RWPE2 (cell line): Measurements from ENCODE around the gene CACNA1D.

ENCODE experiments used
- ATAC-seq: fragments of 200-7000 bp; cut with Tn5 transposase; 3 replicates; pipeline ENCODE4 v1.9.1; 2021; ENCODE audit warnings: low read depth
- DNase-seq: peaks from one replicate; pipeline ENCODE4 v3.0.0-alpha.2; 2020; ENCODE audit warnings: low spot score
- H3K27ac ChIP-seq: fragments of 450-650 bp; 2 replicates; pipeline ENCODE4 v1.5.1; 2017; ENCODE audit warnings: mild to moderate bottlenecking; ENCODE audit not compliant: poor library complexity, severe bottlenecking
- H3K27me3 ChIP-seq: fragments of 250-450 bp; sonication (Bioruptor Pico); 2 replicates; pipeline ENCODE4 v1.5.1; 2021; ENCODE audit warnings: mild to moderate bottlenecking, moderate library complexity; ENCODE audit not compliant: insufficient read depth, poor library complexity, severe bottlenecking
- H3K36me3 ChIP-seq: fragments of 250-450 bp; sonication (Bioruptor Pico); 2 replicates; pipeline ENCODE4 v1.5.1; 2020; ENCODE audit warnings: low read depth, mild to moderate bottlenecking, moderate library complexity
- H3K4me1 ChIP-seq: fragments of 250-450 bp; sonication (Bioruptor Pico); 2 replicates; pipeline ENCODE4 v1.5.1; 2021; ENCODE audit warnings: mild to moderate bottlenecking, moderate library complexity; ENCODE audit not compliant: insufficient read depth, poor library complexity, severe bottlenecking
- H3K4me3 ChIP-seq: fragments of 250-450 bp; sonication (Bioruptor Pico); 2 replicates; pipeline ENCODE4 v1.5.1; 2021; ENCODE audit warnings: mild to moderate bottlenecking, moderate library complexity; ENCODE audit not compliant: severe bottlenecking
- H3K9me3 ChIP-seq: fragments of 250-450 bp; sonication (Bioruptor Pico); 2 replicates; pipeline ENCODE4 v1.5.1; 2021; ENCODE audit warnings: mild to moderate bottlenecking, moderate library complexity; ENCODE audit not compliant: severe bottlenecking
- CTCF ChIP-seq: fragments of 450-650 bp; IDR thresholded peaks from one replicate; pipeline ENCODE4 v1.5.1; 2017; ENCODE audit warnings: mild to moderate bottlenecking, moderate library complexity; ENCODE audit not compliant: poor library complexity, severe bottlenecking

CACNA1D gene

GRCh38 chr3:53815651-53816050 lies 321.2 kb downstream of the CACNA1D start:
- no peaks in the 10 kb centered on the region for H3K9me3 ChIP-seq
- no peak overlapping the region for H3K4me3 ChIP-seq
- DNase-seq (no peak), ATAC-seq (no peak)
- H3K4me1 ChIP-seq, result no peaks in the 10 kb centered on the region
- H3K36me3 ChIP-seq, result no peaks in the 10 kb centered on the region; the same call in 1 of the 2 replicates
- TF ChIP-seq CTCF, result no peak
- H3K27ac ChIP-seq, result no peak overlapping the region
- H3K27me3 ChIP-seq, result no peaks in the 10 kb centered on the region

GRCh38 chr3:53816425-53816824 lies 322.0 kb downstream of the CACNA1D start:
- TF ChIP-seq CTCF, result no peak
- Histone ChIP-seq H3K27me3 (no peaks in the 10 kb centered on the region), H3K27ac (no peak overlapping the region), H3K36me3 (no peaks in the 10 kb centered on the region; the same call in 1 of the 2 replicates), H3K9me3 (no peaks in the 10 kb centered on the region), H3K4me3 (no peak overlapping the region), H3K4me1 (no peaks in the 10 kb centered on the region)
- ATAC-seq, result no peak
- DNase-seq, result no peak

GRCh38 chr3:53817211-53817610 lies 322.8 kb downstream of the CACNA1D start:
- Histone ChIP-seq H3K9me3 (no peaks in the 10 kb centered on the region), H3K27ac (no peak overlapping the region), H3K4me3 (no peak overlapping the region), H3K4me1 (no peaks in the 10 kb centered on the region), H3K36me3 (no peaks in the 10 kb centered on the region; the same call in 1 of the 2 replicates), H3K27me3 (no peaks in the 10 kb centered on the region)
- no peak for TF ChIP-seq CTCF
- DNase-seq (no peak), ATAC-seq (no peak)

- Histone ChIP-seq H3K27me3 (no peaks in the 10 kb centered on the region), H3K36me3 (no peaks in the 10 kb centered on the region; the same call in 1 of the 2 replicates), H3K9me3 (no peaks in the 10 kb centered on the region), H3K4me1 (no peaks in the 10 kb centered on the region), H3K27ac (no peak overlapping the region), H3K4me3 (no peak overlapping the region)
- no peak for TF ChIP-seq CTCF
- DNase-seq (no peak), ATAC-seq (no peak)
Measured at GRCh38 chr3:53817809-53818208, 323.4 kb downstream of the CACNA1D start.

- Histone ChIP-seq H3K4me1 (no peaks in the 10 kb centered on the region), H3K36me3 (no peaks in the 10 kb centered on the region; the same call in 1 of the 2 replicates), H3K27me3 (no peaks in the 10 kb centered on the region), H3K27ac (no peak overlapping the region), H3K9me3 (no peaks in the 10 kb centered on the region), H3K4me3 (no peak overlapping the region)
- DNase-seq (no peak), ATAC-seq (no peak)
- no peak for TF ChIP-seq CTCF
Measured at GRCh38 chr3:53818221-53819162, 324.1 kb downstream of the CACNA1D start.
